Activated T-cell treated with anti-CD3 and anti-CD28 coated beads, Interleukin-2, amount 50 U/mL, for 72 hours (primary cell): ENCODE measurements around the gene SMYD3. TPM values are rescaled to one million over a fixed set of nuclear protein-coding genes. Genes with fewer than 3 reads are reported as not detected.
"Not testable (repeated sequence)": the region's sequence is repeated elsewhere in the genome, so short reads cannot be mapped to it uniquely, and the experiment has no call there.

Source experiments
- ATAC-seq, 2 donors: fragments of 150-1000 bp; cut with Tn5 transposase; replicated peaks in 1 of 2; 2 replicates each; pipeline ENCODE4 v1.10.0; 2021; ENCODE audit warnings: moderate library complexity in 2 of 2, mild to moderate bottlenecking in 1 of 2
- DNase-seq, 2 donors: peaks; one replicate each; pipeline ENCODE4 v3.0.0; 2021 to 2022; ENCODE audit warnings: mixed read lengths in 1 of 2
- H3K27ac Mint-ChIP-seq: one replicate; pipeline ENCODE4 v1.8.0; 2022; ENCODE audit warnings: mild to moderate bottlenecking, moderate library complexity, mixed read lengths
- H3K27me3 Mint-ChIP-seq: one replicate; pipeline ENCODE4 v1.8.0; 2022; ENCODE audit warnings: low read depth, mixed read lengths
- H3K36me3 Mint-ChIP-seq, 2 donors: one replicate each; pipeline ENCODE4 v1.8.0; 2022; ENCODE audit warnings: mixed read lengths in 2 of 2, mild to moderate bottlenecking in 1 of 2; ENCODE audit not compliant: insufficient read depth in 2 of 2
- H3K4me1 Mint-ChIP-seq: one replicate; pipeline ENCODE4 v1.8.0; 2022; ENCODE audit warnings: low read depth, mixed read lengths
- H3K4me3 Mint-ChIP-seq, 2 donors: one replicate each; pipeline ENCODE4 v1.8.0; 2022; ENCODE audit warnings: mild to moderate bottlenecking in 2 of 2, mixed read lengths in 2 of 2, moderate library complexity in 2 of 2
- H3K9me3 Mint-ChIP-seq, 2 donors: one replicate each; pipeline ENCODE4 v1.8.0; 2022; ENCODE audit warnings: mixed read lengths in 2 of 2
- total RNA-seq, 2 donors: library from RNA; stranded (reverse); gene quantifications; one replicate each; pipeline ENCODE4 v1.2.3, GENCODE V29; 2022

SMYD3 gene
- total RNA-seq, 2 donors from 2014 or later = 19.1 to 21.0 TPM

- ATAC-seq = no peak
- Mint-ChIP-seq H3K36me3 (no peaks in the 10 kb centered on the region), H3K4me3 (no peak overlapping the region), H3K9me3 (peaks cover 0 to 2% of the 10 kb centered on the region in 2 donors), H3K27me3 (no peaks in the 10 kb centered on the region), H3K27ac (peak overlapping the region; percentile 10), H3K4me1 (peaks cover 19% of the 10 kb centered on the region)
- no peak for DNase-seq
Measured at GRCh38 chr1:245984390-245985155, 522.5 kb downstream of the SMYD3 start.

GRCh38 chr1:245983294-245983967 is 523.6 kb downstream of the SMYD3 start:
- Mint-ChIP-seq H3K27me3 (no peaks in the 10 kb centered on the region), H3K4me3 (no peak overlapping the region), H3K4me1 (peaks cover 13% of the 10 kb centered on the region), H3K36me3 (no peaks in the 10 kb centered on the region), H3K27ac (no peak overlapping the region), H3K9me3 (no peaks in the 10 kb centered on the region)
- ATAC-seq (no peak), DNase-seq (no peak)

GRCh38 chr1:245979589-245979988 is 527.5 kb downstream of the SMYD3 start:
- Mint-ChIP-seq H3K9me3 (no peaks in the 10 kb centered on the region), H3K36me3 (no peaks in the 10 kb centered on the region), H3K4me1 (peaks cover 7% of the 10 kb centered on the region), H3K27ac (no peak overlapping the region), H3K4me3 (no peak overlapping the region), H3K27me3 (no peaks in the 10 kb centered on the region)
- ATAC-seq = no peak
- DNase-seq = no peak

- peaks cover under 1% of the 10 kb centered on the region for H3K4me1 Mint-ChIP-seq
- H3K36me3 Mint-ChIP-seq = no peaks in the 10 kb centered on the region
- H3K4me3 Mint-ChIP-seq = no peak overlapping the region
- H3K9me3 Mint-ChIP-seq = no peaks in the 10 kb centered on the region
- ATAC-seq = no peak
- H3K27ac Mint-ChIP-seq = peak overlapping the region; percentile 4
- H3K27me3 Mint-ChIP-seq = no peaks in the 10 kb centered on the region
- no peak for DNase-seq
Measured at GRCh38 chr1:245978915-245979314, 528.2 kb downstream of the SMYD3 start.

- DNase-seq (no peak), ATAC-seq (no peak)
- H3K4me1 Mint-ChIP-seq = no peaks in the 10 kb centered on the region
- H3K27me3 Mint-ChIP-seq = no peaks in the 10 kb centered on the region
- no peak overlapping the region for H3K4me3 Mint-ChIP-seq
- peaks cover 0 to 2% of the 10 kb centered on the region in 2 donors for H3K9me3 Mint-ChIP-seq
- H3K36me3 Mint-ChIP-seq = no peaks in the 10 kb centered on the region
- H3K27ac Mint-ChIP-seq = no peak overlapping the region
Measured at GRCh38 chr1:245972476-245972875, 534.6 kb downstream of the SMYD3 start.

- Mint-ChIP-seq H3K9me3 (peaks cover 0 to 2% of the 10 kb centered on the region in 2 donors), H3K4me3 (no peak overlapping the region), H3K36me3 (no peaks in the 10 kb centered on the region), H3K4me1 (no peaks in the 10 kb centered on the region), H3K27ac (no peak overlapping the region), H3K27me3 (no peaks in the 10 kb centered on the region)
- ATAC-seq = no peak
- no peak for DNase-seq
Measured at GRCh38 chr1:245971711-245972085, 535.4 kb downstream of the SMYD3 start.

- H3K36me3 Mint-ChIP-seq, H3K27ac Mint-ChIP-seq, H3K27me3 Mint-ChIP-seq, H3K4me3 Mint-ChIP-seq, H3K9me3 Mint-ChIP-seq, DNase-seq, H3K4me1 Mint-ChIP-seq, ATAC-seq: not testable (repeated sequence)
Measured at GRCh38 chr1:245971076-245971710, 535.9 kb downstream of the SMYD3 start.

GRCh38 chr1:245969283-245969682 is 537.8 kb downstream of the SMYD3 start:
- DNase-seq (no peak), ATAC-seq (no peak)
- Mint-ChIP-seq H3K36me3 (no peaks in the 10 kb centered on the region), H3K4me1 (peaks cover 7% of the 10 kb centered on the region), H3K4me3 (no peak overlapping the region), H3K27ac (no peak overlapping the region), H3K27me3 (no peaks in the 10 kb centered on the region), H3K9me3 (peaks cover 2 to 3% of the 10 kb centered on the region in 2 donors)

- no peak for DNase-seq
- H3K9me3 Mint-ChIP-seq = peaks cover 2 to 3% of the 10 kb centered on the region in 2 donors
Measured at GRCh38 chr1:245968775-245969174, 538.3 kb downstream of the SMYD3 start.

GRCh38 chr1:245965398-245965797 is 541.7 kb downstream of the SMYD3 start:
- DNase-seq (no peak), ATAC-seq (peak; percentile 90 to 94)
- Mint-ChIP-seq H3K27me3 (no peaks in the 10 kb centered on the region), H3K27ac (peak overlapping the region; percentile 1), H3K4me1 (peaks cover 13% of the 10 kb centered on the region), H3K4me3 (no peak overlapping the region), H3K36me3 (no peaks in the 10 kb centered on the region), H3K9me3 (peaks cover 0 to 3% of the 10 kb centered on the region in 2 donors)

More at GRCh38 chr1:245968775-245969174, 538.3 kb downstream of the SMYD3 start:
- Mint-ChIP-seq H3K27ac (no peak overlapping the region), H3K4me1 (peaks cover 7% of the 10 kb centered on the region), H3K27me3 (no peaks in the 10 kb centered on the region), H3K4me3 (no peak overlapping the region), H3K36me3 (no peaks in the 10 kb centered on the region)
- no peak for ATAC-seq

- no peak overlapping the region for H3K4me3 Mint-ChIP-seq
- H3K9me3 Mint-ChIP-seq = peaks cover 0 to 3% of the 10 kb centered on the region in 2 donors
- H3K27me3 Mint-ChIP-seq = no peaks in the 10 kb centered on the region
- no peak for DNase-seq
- peaks cover 13% of the 10 kb centered on the region for H3K4me1 Mint-ChIP-seq
- H3K27ac Mint-ChIP-seq = no peak overlapping the region
- no peak for ATAC-seq
- no peaks in the 10 kb centered on the region for H3K36me3 Mint-ChIP-seq
Measured at GRCh38 chr1:245963649-245964048, 543.4 kb downstream of the SMYD3 start.

- no peaks in the 10 kb centered on the region for H3K27me3 Mint-ChIP-seq
Measured at GRCh38 chr1:245962453-245962852, 544.6 kb downstream of the SMYD3 start.

GRCh38 chr1:245961137-245961540 is 545.9 kb downstream of the SMYD3 start:
- no peak for DNase-seq
- no peak for ATAC-seq
- no peak overlapping the region for H3K4me3 Mint-ChIP-seq
- peaks cover 13% of the 10 kb centered on the region for H3K4me1 Mint-ChIP-seq
- H3K27me3 Mint-ChIP-seq = no peaks in the 10 kb centered on the region
- no peak overlapping the region for H3K27ac Mint-ChIP-seq
- peaks cover 0 to 3% of the 10 kb centered on the region in 2 donors for H3K9me3 Mint-ChIP-seq
- no peaks in the 10 kb centered on the region for H3K36me3 Mint-ChIP-seq

More at GRCh38 chr1:245962453-245962852, 544.6 kb downstream of the SMYD3 start:
- no peak for DNase-seq
- no peak overlapping the region for H3K4me3 Mint-ChIP-seq
- H3K27ac Mint-ChIP-seq = no peak overlapping the region
- H3K4me1 Mint-ChIP-seq = peaks cover 13% of the 10 kb centered on the region
- H3K9me3 Mint-ChIP-seq = peaks cover 0 to 3% of the 10 kb centered on the region in 2 donors
- no peaks in the 10 kb centered on the region for H3K36me3 Mint-ChIP-seq
- ATAC-seq = no peak
